Measurements from ENCODE around the gene DOCK4.
"Not testable (repeated sequence)": the region's sequence is repeated elsewhere in the genome, so short reads cannot be mapped to it uniquely, and the experiment has no call there.

The DOCK4 gene

GRCh38 chr7:112206238-112206990 is at the start of gene DOCK4, which contains the start of gene ZNF277:
TSS of gene DOCK4 (minus strand) at chr7:112206399. CDS start at chr7:112206138, 261 bp downstream.
TSS of gene ZNF277 (plus strand) at chr7:112206695. CDS start at chr7:112206717, 22 bp downstream.
- peak; percentile 99 for DNase-seq (ENCODE audit: low spot score)
- FAIRE-seq: peak; percentile 93

- peak; percentile 45 for FAIRE-seq
- DNase-seq (ENCODE audit: low spot score): no peak
Measured at GRCh38 chr7:112255388-112255720, 49.2 kb upstream of the DOCK4 start.

GRCh38 chr7:112254709-112255387 is 48.6 kb upstream of the DOCK4 start:
- peak; percentile 24 for FAIRE-seq

GRCh38 chr7:112254156-112254555 is 48.0 kb upstream of the DOCK4 start:
- DNase-seq (ENCODE audit: low spot score): no peak
- FAIRE-seq: no peak

More at GRCh38 chr7:112254709-112255387, 48.6 kb upstream of the DOCK4 start:
- no peak for DNase-seq (ENCODE audit: low spot score)

GRCh38 chr7:112252691-112253090 is 46.5 kb upstream of the DOCK4 start:
- DNase-seq (ENCODE audit: low spot score): no peak
- FAIRE-seq: no peak

- DNase-seq (ENCODE audit: low spot score): no peak
- FAIRE-seq: no peak
Measured at GRCh38 chr7:112252141-112252540, 45.9 kb upstream of the DOCK4 start.

- not testable (repeated sequence) for FAIRE-seq; DNase-seq (ENCODE audit: low spot score)
Measured at GRCh38 chr7:112249967-112250366, 43.8 kb upstream of the DOCK4 start.

- FAIRE-seq: no peak
Measured at GRCh38 chr7:112248598-112248997, 42.4 kb upstream of the DOCK4 start.

GRCh38 chr7:112238852-112239610 is 32.8 kb upstream of the DOCK4 start:
- DNase-seq (ENCODE audit: low spot score) (peak; percentile 73), FAIRE-seq (peak; percentile 48)

More at GRCh38 chr7:112248598-112248997, 42.4 kb upstream of the DOCK4 start:
- DNase-seq (ENCODE audit: low spot score): no peak

GRCh38 chr7:112238330-112238729 is 32.1 kb upstream of the DOCK4 start:
- DNase-seq (ENCODE audit: low spot score): no peak
- no peak for FAIRE-seq

- FAIRE-seq (no peak), DNase-seq (ENCODE audit: low spot score) (no peak)
Measured at GRCh38 chr7:112236597-112236996, 30.4 kb upstream of the DOCK4 start.

- FAIRE-seq: no peak
- DNase-seq (ENCODE audit: low spot score): no peak
Measured at GRCh38 chr7:112234147-112234546, 27.9 kb upstream of the DOCK4 start.

GRCh38 chr7:112233048-112233697 is 27.0 kb upstream of the DOCK4 start:
- DNase-seq (ENCODE audit: low spot score): no peak

GRCh38 chr7:112232212-112232978 is 26.2 kb upstream of the DOCK4 start:
- DNase-seq (ENCODE audit: low spot score): no peak
- FAIRE-seq: no peak

More at GRCh38 chr7:112233048-112233697, 27.0 kb upstream of the DOCK4 start:
- FAIRE-seq: no peak

GRCh38 chr7:112228632-112229031 is 22.4 kb upstream of the DOCK4 start:
- FAIRE-seq (no peak), DNase-seq (ENCODE audit: low spot score) (no peak)

GRCh38 chr7:112226701-112227276 is 20.6 kb upstream of the DOCK4 start:
- FAIRE-seq (peak; percentile 15), DNase-seq (ENCODE audit: low spot score) (no peak)

GRCh38 chr7:112225006-112225405 is 18.8 kb upstream of the DOCK4 start:
- DNase-seq (ENCODE audit: low spot score) (no peak), FAIRE-seq (no peak)

- no peak for DNase-seq (ENCODE audit: low spot score)
- FAIRE-seq: no peak
Measured at GRCh38 chr7:112224186-112224585, 18.0 kb upstream of the DOCK4 start.

GRCh38 chr7:112223310-112223709 is 17.1 kb upstream of the DOCK4 start:
- DNase-seq (ENCODE audit: low spot score): no peak
- FAIRE-seq: no peak

GRCh38 chr7:112220877-112221434 is 14.8 kb upstream of the DOCK4 start:
- FAIRE-seq (no peak), DNase-seq (ENCODE audit: low spot score) (no peak)

All from RCC 7860 (cell line).